K562 (cell line): ENCODE measurements around the gene DCAF6.

Experiments
- NFRKB ChIP-seq: fragments of 450-650 bp; IDR thresholded peaks from 2 replicates; pipeline ENCODE4 v1.6.1; 2016; ENCODE audit warnings: low read depth
- POLR2A ChIP-seq: fragments of 450-650 bp; conservative IDR thresholded peaks from 2 replicates; pipeline ENCODE4 v1.6.1; 2016
- RBM34 ChIP-seq: fragments of 200-400 bp; formaldehyde crosslinking; IDR thresholded peaks from 2 replicates; pipeline ENCODE4 v1.6.1; 2018; ENCODE audit warnings: low read length, borderline replicate concordance; ENCODE audit not compliant: insufficient read depth
- SREBF1 ChIP-seq: fragments of 150-350 bp; IDR thresholded peaks from 2 replicates; pipeline ENCODE4 v1.6.1; 2014; ENCODE audit warnings: antibody characterized with exemption, low read depth, low read length, borderline replicate concordance
- TBL1XR1 ChIP-seq, 2 experiments: IDR thresholded peaks; 2 replicates each; pipeline ENCODE4 v1.6.1; 2012; ENCODE audit warnings: improper control_type of control experiment in 2 of 2, low read length in 2 of 2, mild to moderate bottlenecking in 1 of 2
- ZNF134 ChIP-seq: fragments of 250-450 bp; sonication (Bioruptor Pico); conservative IDR thresholded peaks from 2 replicates; pipeline ENCODE4 v1.4.0; 2020
- TF ChIP-seq, protein P1 (sequence below): sonication (generic); formaldehyde crosslinking; IDR thresholded peaks from 2 replicates; pipeline ENCODE4 v1.8.1; 2023; ENCODE audit warnings: mild to moderate bottlenecking, missing genetic modification reagents, moderate library complexity
- TF ChIP-seq, protein P2 (sequence below): sonication (generic); formaldehyde crosslinking; IDR thresholded peaks from 2 replicates; pipeline ENCODE4 v1.8.1; 2023; ENCODE audit warnings: mild to moderate bottlenecking, missing genetic modification reagents

DNA sequence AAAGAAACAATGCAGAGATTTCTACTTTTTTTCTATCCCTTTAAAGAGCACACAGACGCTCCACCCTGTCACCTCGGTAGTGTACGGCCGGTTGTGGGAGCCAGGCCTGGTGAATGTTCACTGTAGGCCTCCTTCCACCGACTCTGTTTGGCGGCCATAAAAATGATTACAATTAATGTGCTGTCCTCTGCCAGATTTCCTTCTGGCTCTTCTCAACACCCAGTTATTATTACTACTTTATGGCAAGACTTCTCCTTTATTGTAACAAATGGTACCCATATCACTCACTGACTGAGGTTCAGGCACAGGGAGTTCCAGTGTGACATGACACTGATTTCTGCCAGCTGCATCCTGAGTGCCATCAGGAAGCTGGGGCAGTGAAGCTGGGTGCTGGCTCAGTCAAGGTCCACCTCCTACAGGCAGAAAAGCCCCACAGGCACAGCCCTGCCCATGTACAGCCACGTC is 162.9 kb downstream of the DCAF6 start:
- TF ChIP-seq, protein P1, sequence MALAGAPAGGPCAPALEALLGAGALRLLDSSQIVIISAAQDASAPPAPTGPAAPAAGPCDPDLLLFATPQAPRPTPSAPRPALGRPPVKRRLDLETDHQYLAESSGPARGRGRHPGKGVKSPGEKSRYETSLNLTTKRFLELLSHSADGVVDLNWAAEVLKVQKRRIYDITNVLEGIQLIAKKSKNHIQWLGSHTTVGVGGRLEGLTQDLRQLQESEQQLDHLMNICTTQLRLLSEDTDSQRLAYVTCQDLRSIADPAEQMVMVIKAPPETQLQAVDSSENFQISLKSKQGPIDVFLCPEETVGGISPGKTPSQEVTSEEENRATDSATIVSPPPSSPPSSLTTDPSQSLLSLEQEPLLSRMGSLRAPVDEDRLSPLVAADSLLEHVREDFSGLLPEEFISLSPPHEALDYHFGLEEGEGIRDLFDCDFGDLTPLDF (CRISPR knock-in tag) = no peak
- no peak for TF ChIP-seq TBL1XR1 (IDR thresholded peaks at IDR 0.05; ENCODE audit: low read length in 2 of 2)
- TF ChIP-seq NFRKB = no peak
- TF ChIP-seq SREBF1 = no peak
- no peak for TF ChIP-seq RBM34
- no peak for TF ChIP-seq POLR2A
- TF ChIP-seq, protein P2, sequence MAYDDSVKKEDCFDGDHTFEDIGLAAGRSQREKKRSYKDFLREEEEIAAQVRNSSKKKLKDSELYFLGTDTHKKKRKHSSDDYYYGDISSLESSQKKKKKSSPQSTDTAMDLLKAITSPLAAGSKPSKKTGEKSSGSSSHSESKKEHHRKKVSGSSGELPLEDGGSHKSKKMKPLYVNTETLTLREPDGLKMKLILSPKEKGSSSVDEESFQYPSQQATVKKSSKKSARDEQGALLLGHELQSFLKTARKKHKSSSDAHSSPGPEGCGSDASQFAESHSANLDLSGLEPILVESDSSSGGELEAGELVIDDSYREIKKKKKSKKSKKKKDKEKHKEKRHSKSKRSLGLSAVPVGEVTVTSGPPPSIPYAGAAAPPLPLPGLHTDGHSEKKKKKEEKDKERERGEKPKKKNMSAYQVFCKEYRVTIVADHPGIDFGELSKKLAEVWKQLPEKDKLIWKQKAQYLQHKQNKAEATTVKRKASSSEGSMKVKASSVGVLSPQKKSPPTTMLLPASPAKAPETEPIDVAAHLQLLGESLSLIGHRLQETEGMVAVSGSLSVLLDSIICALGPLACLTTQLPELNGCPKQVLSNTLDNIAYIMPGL (CRISPR knock-in tag) = no peak
- no peak for TF ChIP-seq ZNF134 (CRISPR knock-in tag)
